Upper lobe of left lung (tissue), 4 donors: ENCODE measurements around the gene CDH11.

Source experiments
- EP300 ChIP-seq, 4 donors: sonication (generic); formaldehyde crosslinking; IDR thresholded peaks; one replicate each; pipeline ENCODE4 v1.5.1; 2017; ENCODE audit warnings: antibody characterized with exemption in 4 of 4, control low read depth in 2 of 4
- POLR2A ChIP-seq, 4 donors: fragments of 450-650 bp; IDR thresholded peaks; one replicate each; pipeline ENCODE4 v1.5.1; 2016 to 2017; ENCODE audit warnings: antibody characterized with exemption in 4 of 4, mild to moderate bottlenecking in 2 of 4
- POLR2AphosphoS5 ChIP-seq, 2 donors: sonication (generic); formaldehyde crosslinking; IDR thresholded peaks; one replicate each; pipeline ENCODE4 v1.5.1; 2017; ENCODE audit warnings: antibody characterized with exemption in 2 of 2
- TF ChIP-seq, protein P1 (sequence below), 6 experiments: fragments of 450-650 bp in 4 of 6; fragments of 200-600 bp in 2 of 6; sonication (generic) in 2 of 6; IDR thresholded peaks; one replicate each; pipeline ENCODE4 v1.5.1; 2016 to 2019; ENCODE audit warnings: antibody characterized with exemption in 6 of 6

DNA sequence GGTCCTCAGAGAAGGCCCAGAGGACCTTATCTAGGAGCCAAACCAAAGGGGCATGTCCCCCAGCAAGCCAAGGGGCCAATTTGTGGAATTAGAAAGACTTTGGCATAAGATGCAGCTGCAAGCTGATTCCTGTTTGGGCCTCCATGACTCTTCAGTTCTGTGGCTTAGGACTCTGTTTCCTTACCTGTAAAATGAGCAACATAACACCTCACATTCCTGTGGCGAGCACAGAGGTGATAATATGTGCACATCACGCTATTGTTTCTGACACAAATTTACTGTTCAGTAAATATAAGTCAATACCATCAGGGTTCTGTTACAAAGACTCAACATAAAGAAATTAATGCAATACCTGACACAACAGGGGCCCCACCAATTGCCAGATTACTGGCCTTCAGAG is 57.7 kb downstream of the CDH11 start:
- TF ChIP-seq EP300 (IDR thresholded peaks at IDR 0.05) (no peak), POLR2AphosphoS5 (IDR thresholded peaks at IDR 0.05) (no peak), POLR2A (IDR thresholded peaks at IDR 0.05) (no peak)
- TF ChIP-seq, protein P1, sequence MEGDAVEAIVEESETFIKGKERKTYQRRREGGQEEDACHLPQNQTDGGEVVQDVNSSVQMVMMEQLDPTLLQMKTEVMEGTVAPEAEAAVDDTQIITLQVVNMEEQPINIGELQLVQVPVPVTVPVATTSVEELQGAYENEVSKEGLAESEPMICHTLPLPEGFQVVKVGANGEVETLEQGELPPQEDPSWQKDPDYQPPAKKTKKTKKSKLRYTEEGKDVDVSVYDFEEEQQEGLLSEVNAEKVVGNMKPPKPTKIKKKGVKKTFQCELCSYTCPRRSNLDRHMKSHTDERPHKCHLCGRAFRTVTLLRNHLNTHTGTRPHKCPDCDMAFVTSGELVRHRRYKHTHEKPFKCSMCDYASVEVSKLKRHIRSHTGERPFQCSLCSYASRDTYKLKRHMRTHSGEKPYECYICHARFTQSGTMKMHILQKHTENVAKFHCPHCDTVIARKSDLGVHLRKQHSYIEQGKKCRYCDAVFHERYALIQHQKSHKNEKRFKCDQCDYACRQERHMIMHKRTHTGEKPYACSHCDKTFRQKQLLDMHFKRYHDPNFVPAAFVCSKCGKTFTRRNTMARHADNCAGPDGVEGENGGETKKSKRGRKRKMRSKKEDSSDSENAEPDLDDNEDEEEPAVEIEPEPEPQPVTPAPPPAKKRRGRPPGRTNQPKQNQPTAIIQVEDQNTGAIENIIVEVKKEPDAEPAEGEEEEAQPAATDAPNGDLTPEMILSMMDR (IDR thresholded peaks at IDR 0.05) = no peak
